GM12872 (cell line): ENCODE data around the gene RAB3IL1.

ENCODE experiments used
- CTCF ChIP-seq: IDR thresholded peaks from 3 replicates; pipeline ENCODE4 v1.5.1; 2011; ENCODE audit warnings: low read depth, mild to moderate bottlenecking, low read length, moderate library complexity; ENCODE audit not compliant: insufficient read depth

RAB3IL1 gene

GRCh38 chr11:61869708-61870451 lies 47.5 kb downstream of the RAB3IL1 start:
- no peak for TF ChIP-seq CTCF

GRCh38 chr11:61869429-61869707 lies 48.0 kb downstream of the RAB3IL1 start:
- no peak for TF ChIP-seq CTCF

DNA sequence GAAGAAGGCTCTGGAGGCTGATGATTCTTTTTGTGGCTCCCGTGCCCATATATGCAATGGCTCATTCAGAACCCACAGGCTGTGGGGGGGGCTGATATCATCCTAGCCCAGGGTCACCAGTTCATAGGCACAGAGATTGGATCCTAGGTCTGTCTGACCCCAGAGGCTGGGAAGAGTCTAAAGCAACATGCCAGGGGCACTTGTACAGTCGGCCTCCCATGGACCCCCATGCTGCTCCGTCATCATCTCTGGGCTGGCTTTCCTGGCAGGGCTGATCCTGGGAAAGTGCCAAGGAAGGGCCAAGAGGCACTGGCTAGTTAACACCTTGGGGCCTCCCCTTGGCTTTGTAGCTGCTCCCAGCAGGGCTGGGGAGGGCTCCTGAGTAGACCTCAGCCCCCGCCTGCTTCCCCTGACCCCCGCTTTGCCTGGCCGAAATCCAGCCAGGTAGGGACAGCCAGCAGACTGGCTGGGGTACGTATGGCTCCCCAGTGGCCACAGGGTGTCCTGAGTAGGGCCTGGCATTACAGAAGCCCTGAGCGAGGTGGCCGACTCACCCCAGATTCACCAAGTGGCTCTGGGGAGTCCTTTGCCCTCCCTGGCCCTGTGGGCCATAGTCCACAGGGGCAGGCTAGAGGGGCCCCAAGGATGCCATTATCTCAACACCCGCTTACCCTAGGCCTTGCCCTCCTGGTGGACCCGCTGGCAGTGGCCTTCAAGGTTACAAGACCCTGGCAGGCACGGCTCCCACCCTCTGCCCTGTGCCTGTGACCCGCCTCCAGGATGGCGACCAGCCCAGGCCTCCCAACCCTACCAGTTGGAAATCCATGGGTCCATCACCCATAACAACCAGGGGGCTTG lies 48.6 kb downstream of the RAB3IL1 start:
- no peak for TF ChIP-seq CTCF

GRCh38 chr11:61866958-61867343 lies 50.4 kb downstream of the RAB3IL1 start:
- no peak for TF ChIP-seq CTCF

DNA sequence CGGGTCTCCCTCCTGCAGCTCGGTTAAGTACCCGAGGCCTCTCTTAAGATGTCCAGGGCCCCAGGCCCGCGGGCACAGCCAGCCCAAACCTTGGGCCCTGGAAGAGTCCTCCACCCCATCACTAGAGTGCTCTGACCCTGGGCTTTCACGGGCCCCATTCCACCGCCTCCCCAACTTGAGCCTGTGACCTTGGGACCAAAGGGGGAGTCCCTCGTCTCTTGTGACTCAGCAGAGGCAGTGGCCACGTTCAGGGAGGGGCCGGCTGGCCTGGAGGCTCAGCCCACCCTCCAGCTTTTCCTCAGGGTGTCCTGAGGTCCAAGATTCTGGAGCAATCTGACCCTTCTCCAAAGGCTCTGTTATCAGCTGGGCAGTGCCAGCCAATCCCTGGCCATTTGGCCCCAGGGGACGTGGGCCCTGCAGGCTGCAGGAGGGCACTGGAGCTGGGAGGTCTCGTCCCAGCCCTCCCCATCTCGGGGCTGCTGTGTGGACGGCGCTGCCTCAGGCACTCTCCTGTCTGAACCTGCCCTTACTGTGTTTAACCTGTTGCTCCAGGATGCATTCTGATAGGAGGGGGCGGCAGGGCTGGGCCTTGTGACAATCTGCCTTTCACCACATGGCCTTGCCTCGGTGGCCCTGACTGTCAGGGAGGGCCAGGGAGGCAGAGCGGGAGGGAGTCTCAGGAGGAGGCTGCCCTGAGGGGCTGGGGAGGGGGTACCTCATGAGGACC lies 51.0 kb downstream of the RAB3IL1 start:
- TF ChIP-seq CTCF, result no peak

- no peak for TF ChIP-seq CTCF
Observed at GRCh38 chr11:61864814-61865775, 52.3 kb downstream of the RAB3IL1 start.
